ENCODE results near the gene MPND.

MPND gene

GRCh38 chr19:4350726-4351125 lies 7.4 kb downstream of the MPND start:
- DNase-seq: no peak

GRCh38 chr19:4352701-4353121 lies 9.3 kb downstream of the MPND start:
- DNase-seq: peak; percentile 64 to 70

- no peak for DNase-seq
Measured at GRCh38 chr19:4354282-4354681, 10.9 kb downstream of the MPND start.

- no peak for DNase-seq
Measured at GRCh38 chr19:4354897-4355296, 11.5 kb downstream of the MPND start.

- DNase-seq: no peak
Measured at GRCh38 chr19:4357095-4357797, 13.9 kb downstream of the MPND start.

- no peak for DNase-seq
Measured at GRCh38 chr19:4357921-4358326, 14.6 kb downstream of the MPND start.

- DNase-seq: no peak
Measured at GRCh38 chr19:4358709-4359626, 15.6 kb downstream of the MPND start.

GRCh38 chr19:4359627-4360000 lies 16.3 kb downstream of the MPND start:
- DNase-seq: no peak

- DNase-seq: no peak
Measured at GRCh38 chr19:4360081-4360569, 16.8 kb downstream of the MPND start.

- no peak for DNase-seq
Measured at GRCh38 chr19:4360641-4361151, 17.3 kb downstream of the MPND start.

- no peak for DNase-seq
Measured at GRCh38 chr19:4361152-4362046, 18.0 kb downstream of the MPND start.

GRCh38 chr19:4362101-4362828 lies 18.9 kb downstream of the MPND start:
- DNase-seq: no peak

GRCh38 chr19:4362831-4363545 lies 19.6 kb downstream of the MPND start:
- peak in 1 of 2 donors; percentile 17 for DNase-seq

- no peak for DNase-seq
Measured at GRCh38 chr19:4363571-4364304, 20.4 kb downstream of the MPND start.

GRCh38 chr19:4365341-4365740 lies 22.0 kb downstream of the MPND start:
- no peak for DNase-seq

GRCh38 chr19:4365791-4366665 lies 22.7 kb downstream of the MPND start:
- DNase-seq: no peak

GRCh38 chr19:4366666-4367335 lies 23.4 kb downstream of the MPND start:
- DNase-seq: no peak

GRCh38 chr19:4367336-4367723 lies 24.0 kb downstream of the MPND start:
- DNase-seq: no peak

GRCh38 chr19:4367781-4368127 lies 24.4 kb downstream of the MPND start:
- peak in 1 of 2 donors; percentile 19 for DNase-seq

Measured in CD4-positive, alpha-beta T cell treated with Interleukin-1 beta for 1 hour (primary cell).